H9 (cell line): ENCODE measurements around the gene ENTPD1. TPM values are rescaled to one million over a fixed set of nuclear protein-coding genes. Genes with fewer than 3 reads are reported as not detected.

Experiments
- DNase-seq: peaks from one replicate; pipeline ENCODE4 v3.0.0-alpha.2; 2017
- H2AFZ ChIP-seq: one replicate; pipeline ENCODE4 v1.6.1; 2013; ENCODE audit warnings: mild to moderate bottlenecking, low read length, control low read depth, moderate library complexity
- H2AK5ac ChIP-seq: 2 replicates; pipeline ENCODE4 v1.6.1; 2013; ENCODE audit warnings: low read length, control low read depth, mixed read lengths; ENCODE audit not compliant: insufficient read length
- H2BK120ac ChIP-seq: one replicate; pipeline ENCODE4 v1.6.1; 2013; ENCODE audit warnings: low read depth, mild to moderate bottlenecking, low read length, control low read depth, inconsistent platforms; ENCODE audit not compliant: poor library complexity, severe bottlenecking
- H2BK12ac ChIP-seq: 2 replicates; pipeline ENCODE4 v1.6.1; 2013; ENCODE audit warnings: low read length, control low read depth, mixed read lengths, low read depth; ENCODE audit not compliant: insufficient read length
- H2BK15ac ChIP-seq: 2 replicates; pipeline ENCODE4 v1.6.1; 2013; ENCODE audit warnings: low read depth, low read length, control low read depth
- H2BK20ac ChIP-seq: one replicate; pipeline ENCODE4 v1.6.1; 2013; ENCODE audit warnings: low read depth, mild to moderate bottlenecking, low read length, control low read depth, inconsistent platforms; ENCODE audit not compliant: poor library complexity, severe bottlenecking
- H2BK5ac ChIP-seq: 2 replicates; pipeline ENCODE4 v1.6.1; 2013; ENCODE audit warnings: low read length, control low read depth, mixed read lengths; ENCODE audit not compliant: insufficient read length
- H3K14ac ChIP-seq: 2 replicates; pipeline ENCODE4 v1.6.1; 2013; ENCODE audit warnings: low read length, control low read depth; ENCODE audit not compliant: insufficient read depth
- H3K18ac ChIP-seq: 2 replicates; pipeline ENCODE4 v1.6.1; 2013; ENCODE audit warnings: low read depth, mild to moderate bottlenecking, mixed read lengths, low read length, control low read depth; ENCODE audit not compliant: insufficient read length
- H3K23ac ChIP-seq: 2 replicates; pipeline ENCODE4 v1.6.1; 2013; ENCODE audit warnings: low read length, control low read depth, mixed read lengths, low read depth; ENCODE audit not compliant: insufficient read length
- H3K23me2 ChIP-seq: 2 replicates; pipeline ENCODE4 v1.6.1; 2013; ENCODE audit warnings: low read depth, mild to moderate bottlenecking, mixed read lengths, low read length, control low read depth; ENCODE audit not compliant: insufficient read length, poor library complexity, severe bottlenecking
- H3K27ac ChIP-seq: 2 replicates; pipeline ENCODE4 v1.5.1; 2013; ENCODE audit warnings: low read length, control low read depth, mixed read lengths, low read depth; ENCODE audit not compliant: insufficient read length
- H3K27me3 ChIP-seq: 2 replicates; pipeline ENCODE4 v1.6.1; 2013; ENCODE audit warnings: low read length, control low read depth, inconsistent platforms; ENCODE audit not compliant: insufficient read depth
- H3K4ac ChIP-seq: 2 replicates; pipeline ENCODE4 v1.6.1; 2013; ENCODE audit warnings: low read depth, mild to moderate bottlenecking, control low read depth, inconsistent platforms, low read length, moderate library complexity
- H3K4me1 ChIP-seq: 2 replicates; pipeline ENCODE4 v1.6.1; 2013; ENCODE audit warnings: low read length, control low read depth, inconsistent platforms; ENCODE audit not compliant: insufficient read depth
- H3K4me2 ChIP-seq: 2 replicates; pipeline ENCODE4 v1.6.1; 2013; ENCODE audit warnings: low read length, control low read depth, mixed read lengths; ENCODE audit not compliant: insufficient read length, insufficient read depth
- H3K56ac ChIP-seq: 2 replicates; pipeline ENCODE4 v1.6.1; 2013; ENCODE audit warnings: low read depth, mild to moderate bottlenecking, mixed read lengths, low read length, control low read depth; ENCODE audit not compliant: insufficient read length
- H3K79me1 ChIP-seq: 2 replicates; pipeline ENCODE4 v1.6.1; 2013; ENCODE audit warnings: low read depth, mild to moderate bottlenecking, moderate library complexity, low read length, control low read depth, inconsistent platforms; ENCODE audit not compliant: insufficient read depth, poor library complexity, severe bottlenecking
- H3K79me2 ChIP-seq: 2 replicates; pipeline ENCODE4 v1.6.1; 2013; ENCODE audit warnings: low read length, control low read depth, inconsistent platforms; ENCODE audit not compliant: insufficient read depth
- H3K9ac ChIP-seq: 2 replicates; pipeline ENCODE4 v1.6.1; 2013; ENCODE audit warnings: low read length, control low read depth, mixed read lengths; ENCODE audit not compliant: insufficient read length; ENCODE audit errors: extremely low read depth
- H3K9me3 ChIP-seq: one replicate; pipeline ENCODE4 v1.6.1; 2013; ENCODE audit warnings: low read depth, low read length, inconsistent platforms; ENCODE audit not compliant: control insufficient read depth
- H3T11ph ChIP-seq: one replicate; pipeline ENCODE4 v1.6.1; 2013; ENCODE audit warnings: mild to moderate bottlenecking, low read length, control low read depth, inconsistent platforms
- H4K20me1 ChIP-seq: one replicate; pipeline ENCODE4 v1.6.1; 2013; ENCODE audit not compliant: control insufficient read depth, insufficient read length, insufficient read depth
- H4K5ac ChIP-seq: 2 replicates; pipeline ENCODE4 v1.6.1; 2013; ENCODE audit warnings: low read depth, mild to moderate bottlenecking, mixed read lengths, low read length, control low read depth; ENCODE audit not compliant: insufficient read length
- H4K8ac ChIP-seq: replicated peaks from 2 replicates; pipeline ENCODE4 v1.6.1; 2013; ENCODE audit warnings: low read length, control low read depth, mixed read lengths, low read depth; ENCODE audit not compliant: insufficient read length
- H4K91ac ChIP-seq: 2 replicates; pipeline ENCODE4 v1.6.1; 2013; ENCODE audit warnings: low read depth, mild to moderate bottlenecking, moderate library complexity, mixed read lengths, low read length, control low read depth; ENCODE audit not compliant: insufficient read length
- H3K27ac Mint-ChIP-seq, 3 experiments: 2 replicates in 2 of 3; 3 replicates in 1 of 3; pipeline ENCODE4 v1.8.0; 2020 to 2021; ENCODE audit warnings: mixed read lengths in 3 of 3, mild to moderate bottlenecking in 1 of 3, moderate library complexity in 1 of 3
- H3K27me3 Mint-ChIP-seq: 2 replicates; pipeline ENCODE4 v1.8.0; 2021; ENCODE audit warnings: low read depth, mild to moderate bottlenecking, moderate library complexity, mixed read lengths
- H3K36me3 Mint-ChIP-seq, 3 experiments: 2 replicates in 2 of 3; 3 replicates in 1 of 3; pipeline ENCODE4 v1.8.0; 2020 to 2021; ENCODE audit warnings: low read depth in 3 of 3, mixed read lengths in 3 of 3; ENCODE audit not compliant: insufficient read depth in 1 of 3
- H3K4me1 Mint-ChIP-seq, 2 experiments: 2 replicates each; pipeline ENCODE4 v1.8.0; 2020; ENCODE audit warnings: mixed read lengths in 2 of 2
- H3K4me3 Mint-ChIP-seq, 2 experiments: 2 replicates in 1 of 2; 3 replicates in 1 of 2; pipeline ENCODE4 v1.8.0; 2020 to 2021; ENCODE audit warnings: mild to moderate bottlenecking in 2 of 2, mixed read lengths in 2 of 2, moderate library complexity in 1 of 2
- H3K9me3 Mint-ChIP-seq, 2 experiments: 2 replicates in 1 of 2; 3 replicates in 1 of 2; pipeline ENCODE4 v1.8.0; 2020; ENCODE audit warnings: mild to moderate bottlenecking in 2 of 2, mixed read lengths in 2 of 2, moderate library complexity in 1 of 2
- CTCF ChIP-seq: fragments of 200-600 bp; sonication (generic); conservative IDR thresholded peaks from 3 replicates; pipeline ENCODE4 v1.8.0; 2021; ENCODE audit warnings: antibody characterized with exemption, mild to moderate bottlenecking
- total RNA-seq: library from RNA; stranded (reverse); gene quantifications from 2 replicates; pipeline ENCODE4 v1.2.1, GENCODE V29; 2021

ENTPD1 gene
- total RNA-seq, 1 experiment from 2014 or later, result 1.9 TPM

- no peak for TF ChIP-seq CTCF
- H2BK12ac ChIP-seq, result no peak overlapping the region
- Mint-ChIP-seq H3K4me1 (no peaks in the 10 kb centered on the region), H3K9me3 (no peaks in the 10 kb centered on the region), H3K36me3 (no peaks in the 10 kb centered on the region; a peak in 1 of 7 replicates), H3K4me3 (no peak overlapping the region), H3K27ac (no peak overlapping the region), H3K27me3 (peaks cover 2% of the 10 kb centered on the region)
- H2BK20ac ChIP-seq, result no peak overlapping the region
- no peaks in the 10 kb centered on the region for H3K79me1 ChIP-seq
- H4K5ac ChIP-seq, result no peak overlapping the region
- H3K27me3 ChIP-seq, result no peaks in the 10 kb centered on the region
- H3K56ac ChIP-seq, result no peak overlapping the region
- H4K20me1 ChIP-seq, result no peaks in the 10 kb centered on the region
- no peak overlapping the region for H2BK5ac ChIP-seq
- no peaks in the 10 kb centered on the region for H3K79me2 ChIP-seq
- no peak overlapping the region for H2AFZ ChIP-seq
- no peak overlapping the region for H4K8ac ChIP-seq
- H3K4me1 ChIP-seq, result no peaks in the 10 kb centered on the region
- no peak overlapping the region for H3K14ac ChIP-seq
- H2BK15ac ChIP-seq, result no peak overlapping the region
- H3K9ac ChIP-seq, result no peak overlapping the region
- no peak overlapping the region for H3K27ac ChIP-seq
- H2AK5ac ChIP-seq, result no peak overlapping the region
- no peak overlapping the region for H3K4me2 ChIP-seq
- no peak overlapping the region for H3K23ac ChIP-seq
- H2BK120ac ChIP-seq, result no peak overlapping the region
- H4K91ac ChIP-seq, result no peak overlapping the region
- no peaks in the 10 kb centered on the region for H3K9me3 ChIP-seq
- H3K23me2 ChIP-seq, result no peaks in the 10 kb centered on the region
- no peak overlapping the region for H3K4ac ChIP-seq
- no peak for DNase-seq
- no peak overlapping the region for H3K18ac ChIP-seq
- H3T11ph ChIP-seq, result no peak overlapping the region
These were observed 91.0 kb downstream of the ENTPD1 start for GRCh38 chr10:95847007-95847406.
